ENCODE measurements around the gene ZBTB6.
A peak's percentile ranks its signal among the peaks of the same experiment; 100 is the strongest.

The ZBTB6 gene, protein sequence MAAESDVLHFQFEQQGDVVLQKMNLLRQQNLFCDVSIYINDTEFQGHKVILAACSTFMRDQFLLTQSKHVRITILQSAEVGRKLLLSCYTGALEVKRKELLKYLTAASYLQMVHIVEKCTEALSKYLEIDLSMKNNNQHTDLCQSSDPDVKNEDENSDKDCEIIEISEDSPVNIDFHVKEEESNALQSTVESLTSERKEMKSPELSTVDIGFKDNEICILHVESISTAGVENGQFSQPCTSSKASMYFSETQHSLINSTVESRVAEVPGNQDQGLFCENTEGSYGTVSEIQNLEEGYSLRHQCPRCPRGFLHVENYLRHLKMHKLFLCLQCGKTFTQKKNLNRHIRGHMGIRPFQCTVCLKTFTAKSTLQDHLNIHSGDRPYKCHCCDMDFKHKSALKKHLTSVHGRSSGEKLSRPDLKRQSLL
- 35.2 to 46.4 reads per million in 2 experiments for total RNA-seq

DNA sequence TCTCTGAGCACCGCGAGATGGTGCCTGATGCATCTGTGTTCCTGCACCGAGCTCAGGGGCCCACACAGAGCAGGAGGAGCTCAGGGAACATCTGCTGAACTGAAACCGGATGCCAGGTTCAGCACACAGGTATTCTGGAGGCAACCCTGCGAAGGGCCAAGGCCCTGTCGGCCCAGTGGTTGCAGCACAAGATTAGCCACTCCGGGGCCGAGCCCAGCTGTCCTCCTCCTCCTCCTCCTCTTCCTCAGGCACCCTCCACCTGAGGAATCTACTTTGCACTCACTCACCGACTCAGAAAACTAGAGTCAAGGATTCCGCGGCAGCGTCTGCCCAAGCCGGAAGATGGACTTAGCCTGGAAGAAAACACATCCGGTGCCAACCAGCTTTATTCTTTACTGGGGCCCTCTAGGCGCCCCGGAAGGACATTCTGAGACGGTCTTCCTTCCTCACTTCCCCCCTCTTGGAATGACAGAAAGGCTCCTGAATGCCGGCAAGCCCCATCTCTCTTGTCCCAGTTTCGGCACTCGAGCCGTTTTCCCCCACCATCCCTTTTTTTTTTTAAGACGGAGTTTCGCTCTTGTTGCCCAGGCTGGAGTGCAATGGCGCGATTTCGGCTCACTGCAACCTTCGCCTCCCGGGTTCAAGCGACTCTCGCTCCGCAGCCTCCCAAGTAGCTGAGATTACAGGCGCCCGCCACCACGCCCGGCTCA is at the start of gene ZBTB6:
TSS of gene ZBTB6 (minus strand) at position 360 of the 710 bp plus-strand sequence. CDS start 1,251 bp downstream, outside the sequence.
- peak; percentile 69 for DNase-seq (ENCODE audit: low read depth)

DNA sequence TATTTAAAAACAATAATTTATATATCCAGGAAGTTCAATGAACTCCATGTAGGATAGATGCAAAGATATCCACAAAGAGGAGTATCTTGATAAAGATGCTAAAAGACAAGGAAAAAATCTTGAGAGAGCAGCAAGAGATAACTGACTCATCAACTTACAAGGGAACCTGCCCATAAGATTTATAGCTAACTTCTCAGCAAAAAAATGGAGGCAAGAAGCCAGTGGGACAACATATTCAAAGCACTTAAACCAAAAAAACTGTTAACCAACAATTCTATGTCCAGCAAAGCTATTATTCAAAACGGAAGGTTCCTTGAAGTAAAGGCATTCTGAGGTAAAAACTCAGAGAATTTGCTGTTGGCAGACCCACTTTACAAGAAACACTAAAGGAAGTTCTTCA is 48.0 kb upstream of the ZBTB6 start:
- no peak for DNase-seq (ENCODE audit: low read depth)

DNA sequence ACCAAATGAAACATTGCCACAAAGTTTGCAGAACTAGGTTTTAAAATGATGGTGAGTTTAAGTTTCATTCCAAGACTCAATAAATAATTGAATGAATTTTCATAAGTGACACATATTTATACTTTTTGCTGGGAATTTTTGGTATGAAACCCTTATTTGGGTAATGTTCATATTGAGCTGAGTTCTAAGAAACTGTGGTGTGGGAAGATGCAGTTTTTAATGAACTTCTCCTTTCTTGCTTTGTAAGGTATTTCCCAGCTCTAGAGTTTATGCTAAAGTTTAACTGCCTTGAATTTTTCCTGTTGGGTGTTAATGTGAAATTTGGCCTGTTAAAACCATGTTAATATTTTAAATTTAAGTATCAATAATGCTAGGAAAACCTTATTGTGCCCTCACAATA is 42.8 kb upstream of the ZBTB6 start:
- no peak for DNase-seq (ENCODE audit: low read depth)

DNA sequence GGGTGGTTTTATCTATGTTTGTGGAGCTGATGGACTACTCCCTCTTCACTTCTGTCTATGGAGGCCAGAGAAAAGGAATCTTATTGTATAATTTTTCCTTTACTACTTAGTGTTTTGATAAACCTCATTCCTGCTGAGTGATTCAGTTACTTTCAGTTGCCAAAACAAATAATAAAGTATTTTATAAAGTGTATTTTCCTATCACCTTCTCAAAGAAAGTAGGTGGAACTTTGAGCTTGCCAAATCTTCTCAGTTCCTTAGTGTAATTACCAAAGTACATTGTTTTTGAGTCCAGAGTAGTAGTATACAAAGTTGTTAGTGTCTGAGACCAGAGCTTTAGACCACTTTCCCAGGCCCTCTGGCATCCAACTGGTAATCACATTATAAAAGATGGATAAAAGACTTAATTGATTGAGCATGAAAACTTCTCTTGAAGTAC is 41.1 kb upstream of the ZBTB6 start:
- DNase-seq (ENCODE audit: low read depth), result no peak

DNA sequence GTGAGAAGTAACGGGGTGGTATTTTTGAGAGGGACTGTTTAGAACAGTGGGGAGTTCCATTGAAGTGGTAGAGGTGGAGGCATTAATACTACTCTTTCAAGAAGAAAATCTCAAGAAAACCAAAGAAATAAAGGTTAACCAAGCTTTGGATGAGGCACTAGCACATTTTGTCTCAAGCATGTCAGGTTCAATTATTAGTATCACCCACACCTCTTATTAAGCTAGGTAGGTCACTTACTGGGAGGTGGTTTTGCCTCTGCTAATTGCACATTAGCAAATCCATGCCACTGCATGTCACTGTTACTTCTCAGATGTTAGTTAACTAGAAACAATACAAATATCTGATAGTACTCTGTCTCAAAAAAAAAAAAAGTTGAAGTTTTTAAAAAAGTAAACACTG is 37.9 kb upstream of the ZBTB6 start:
- no peak for DNase-seq (ENCODE audit: low read depth)

DNA sequence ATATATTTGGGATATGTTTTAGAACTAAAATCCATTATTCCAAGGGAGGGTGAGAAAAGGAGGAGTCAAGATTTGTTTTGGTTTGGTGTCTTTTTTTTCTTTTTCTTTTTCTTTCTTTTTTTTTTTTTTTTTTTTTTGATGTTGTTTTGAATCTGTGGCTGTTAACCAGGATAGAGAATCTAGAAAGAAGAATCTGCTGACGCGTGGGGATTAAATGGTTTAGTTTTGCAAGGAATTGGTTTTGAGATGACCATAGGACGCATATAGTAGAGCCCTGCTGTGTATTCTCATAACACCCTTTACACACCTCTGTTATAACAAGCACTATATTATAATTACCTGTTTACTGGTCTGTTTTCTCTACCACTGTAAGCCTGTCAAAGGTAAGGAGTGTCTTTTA is 37.1 kb upstream of the ZBTB6 start:
- no peak for DNase-seq (ENCODE audit: low read depth)

DNA sequence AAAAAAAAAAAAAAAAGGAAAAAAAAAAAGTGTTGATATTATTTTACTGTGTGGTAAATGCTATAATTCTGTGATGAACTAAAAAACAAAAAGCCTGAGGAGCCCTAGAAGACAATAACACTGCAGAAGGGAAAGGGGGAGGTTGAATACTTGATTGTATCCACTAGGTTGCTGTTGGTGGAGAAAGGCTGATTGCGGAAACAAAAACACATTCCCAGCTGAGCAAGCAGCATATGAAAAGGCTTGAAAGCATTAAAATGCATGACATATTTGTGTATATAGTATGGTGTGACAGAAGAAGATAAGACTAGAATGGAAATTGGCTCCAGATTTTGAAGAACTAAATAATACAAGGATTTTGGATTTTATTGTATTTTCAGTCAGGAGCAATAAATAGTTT is 36.6 kb upstream of the ZBTB6 start:
- DNase-seq (ENCODE audit: low read depth), result no peak

DNA sequence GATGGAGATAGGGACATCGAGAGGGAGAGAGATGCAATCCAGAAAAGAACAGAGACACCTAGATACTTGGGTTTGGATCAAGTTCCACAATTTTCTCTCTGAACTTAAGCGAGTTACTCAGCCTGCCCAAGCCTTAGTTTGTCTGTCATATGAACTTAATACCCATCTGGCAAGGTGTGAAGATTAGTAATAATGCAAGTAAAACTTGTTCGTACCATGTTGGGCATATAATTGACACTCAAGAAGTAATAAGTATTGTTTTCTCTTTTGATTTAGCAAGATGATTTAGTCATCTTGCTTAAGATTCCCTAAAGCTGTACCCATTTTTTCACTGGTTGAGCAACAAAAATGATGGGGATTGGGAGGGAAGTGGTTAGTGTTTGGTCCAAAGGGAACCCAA is 35.2 kb upstream of the ZBTB6 start:
- no peak for DNase-seq (ENCODE audit: low read depth)

DNA sequence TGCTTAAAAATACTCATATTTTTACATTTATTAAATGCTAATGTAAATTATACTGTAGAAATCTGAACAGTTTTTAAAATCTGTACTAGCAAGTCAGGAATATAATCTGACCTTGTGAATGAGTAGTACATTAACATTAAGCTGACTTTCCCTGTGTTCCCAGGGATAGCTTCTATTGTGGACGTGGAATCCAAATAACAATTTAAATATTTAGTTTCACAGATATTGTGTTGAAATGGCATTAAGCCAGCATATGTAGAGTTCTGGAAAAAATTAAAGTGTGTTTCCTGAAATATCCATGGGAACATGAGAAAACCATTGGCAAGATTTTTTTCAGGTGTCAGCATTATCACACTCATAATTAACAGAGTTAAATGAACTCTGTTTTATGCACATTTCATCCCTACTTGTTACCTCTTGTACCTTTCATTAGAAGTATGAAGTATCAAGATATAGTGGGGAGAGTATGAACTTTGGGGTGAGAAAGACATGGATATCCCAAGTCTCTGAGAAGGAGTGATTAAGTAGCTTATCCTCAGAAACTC is 33.4 kb upstream of the ZBTB6 start:
- no peak for DNase-seq (ENCODE audit: low read depth)

DNA sequence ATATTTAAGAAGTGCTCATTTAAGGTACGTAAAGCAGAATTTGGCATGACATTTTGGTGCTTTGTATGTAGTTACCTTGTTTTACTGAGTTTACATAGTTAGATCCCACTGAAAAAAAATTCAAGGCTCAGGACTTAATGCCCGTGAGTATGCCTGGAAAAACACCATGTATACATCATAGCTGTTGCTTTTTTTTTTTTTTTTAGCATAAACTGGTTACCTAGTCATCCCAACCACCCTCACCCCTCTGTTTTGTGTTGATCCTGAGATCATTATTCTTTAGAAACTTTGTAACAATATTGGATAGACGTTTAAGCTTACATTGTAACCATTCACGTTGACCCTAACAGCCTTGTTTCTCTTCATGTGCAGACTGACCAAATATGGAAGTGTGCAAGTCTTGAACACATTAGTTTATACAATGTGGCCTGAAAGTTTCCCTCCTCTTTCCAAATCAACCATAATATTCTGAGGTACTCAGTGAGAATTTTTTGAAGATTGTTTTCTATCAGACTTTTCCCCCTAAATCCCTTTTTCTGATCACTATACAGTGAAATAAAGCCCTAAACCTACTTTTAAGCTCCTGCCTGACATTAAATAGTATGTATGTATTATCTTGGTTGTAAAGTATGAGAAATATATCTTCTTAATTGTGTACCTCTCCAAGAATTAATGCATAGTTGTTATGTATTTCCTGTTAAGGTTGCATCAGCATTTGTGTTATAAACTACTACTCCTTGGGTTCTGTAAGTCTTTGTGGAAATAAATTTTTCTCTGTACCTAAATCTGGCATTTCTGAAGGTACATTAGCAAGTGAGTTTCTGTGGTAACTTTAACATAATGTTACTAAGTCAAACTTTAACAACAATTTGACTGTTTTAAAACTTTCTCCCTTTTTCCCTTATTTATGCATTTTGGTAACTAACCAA is 32.1 kb upstream of the ZBTB6 start:
- DNase-seq (ENCODE audit: low read depth), result no peak

DNA sequence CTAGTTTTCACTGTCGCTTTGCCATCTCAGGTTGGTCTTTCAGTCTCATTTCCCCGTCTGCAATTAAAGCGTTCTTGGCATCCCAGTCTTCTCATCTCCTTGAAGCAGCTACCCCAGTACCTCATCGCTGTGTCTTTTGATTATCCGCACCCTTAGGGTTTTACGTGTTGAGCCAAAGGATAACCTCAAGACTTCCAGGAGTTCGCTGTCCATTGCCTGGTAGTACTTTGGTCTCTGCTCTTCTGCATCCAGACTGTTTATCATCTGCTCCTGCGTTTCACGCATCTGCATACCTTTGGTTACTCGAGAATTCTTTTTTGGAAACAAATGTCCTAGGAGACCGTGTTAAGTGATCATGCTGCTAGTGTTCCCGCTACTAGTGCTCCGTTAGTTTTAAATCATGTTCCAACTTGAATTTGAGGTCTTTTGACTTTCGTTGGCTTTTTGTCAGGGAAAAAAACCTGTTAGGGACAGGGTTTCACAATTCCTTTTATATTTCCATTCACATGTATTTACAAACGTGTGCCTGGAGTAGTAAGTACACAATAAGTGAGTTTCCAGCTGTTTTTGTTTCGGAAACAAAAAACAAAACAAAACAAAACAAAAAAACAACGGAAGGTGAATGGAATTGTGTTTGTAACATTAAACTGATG is 28.6 kb upstream of the ZBTB6 start:
- no peak for DNase-seq (ENCODE audit: low read depth)

DNA sequence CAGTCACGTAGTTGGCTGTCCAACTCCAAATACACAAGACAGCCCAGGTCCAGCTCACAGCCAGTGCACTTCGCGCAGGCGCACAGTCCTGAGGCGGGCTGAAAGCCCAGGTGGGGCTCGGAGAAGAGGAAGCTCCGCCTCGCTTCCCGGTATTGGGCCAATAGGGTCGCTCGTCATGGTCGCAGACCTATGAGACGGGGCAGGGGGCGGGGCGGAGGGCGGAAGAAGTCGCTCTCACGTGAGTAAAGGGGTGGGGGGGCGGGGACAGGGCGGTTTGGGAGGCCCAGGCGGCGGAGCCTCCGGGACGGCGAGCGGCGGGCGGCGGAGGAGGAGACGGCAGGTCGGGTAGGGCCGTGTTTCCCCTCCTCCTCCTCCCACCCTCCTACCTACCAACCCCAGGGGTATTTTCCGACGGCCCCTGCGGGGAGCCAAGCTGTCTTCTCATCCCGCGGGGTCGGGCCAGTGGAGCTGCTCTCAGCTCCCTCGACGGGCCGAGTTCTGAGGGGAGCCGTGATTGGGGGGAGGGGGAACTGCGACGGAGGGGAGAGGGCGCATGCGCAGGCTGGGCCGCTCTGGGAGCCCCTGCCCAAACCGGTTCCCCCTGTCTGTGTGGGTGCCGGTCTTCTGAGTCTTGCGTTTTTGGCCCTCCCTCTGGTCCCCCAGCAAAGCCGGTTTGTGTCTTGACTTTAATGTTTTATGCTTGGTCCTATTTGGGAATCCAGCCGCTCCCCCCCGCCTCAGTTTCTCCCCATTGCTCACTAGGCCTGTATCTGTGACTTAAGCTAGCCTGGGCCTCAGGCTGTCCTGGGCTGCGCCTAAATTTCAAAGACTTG is 27.8 kb upstream of the ZBTB6 start, which contains the start of gene RABGAP1:
TSS of gene RABGAP1 (plus strand) at position 272 of the 833 bp plus-strand sequence. CDS start 16,040 bp downstream, outside the sequence.
- DNase-seq (ENCODE audit: low read depth), result peak; percentile 98

DNA sequence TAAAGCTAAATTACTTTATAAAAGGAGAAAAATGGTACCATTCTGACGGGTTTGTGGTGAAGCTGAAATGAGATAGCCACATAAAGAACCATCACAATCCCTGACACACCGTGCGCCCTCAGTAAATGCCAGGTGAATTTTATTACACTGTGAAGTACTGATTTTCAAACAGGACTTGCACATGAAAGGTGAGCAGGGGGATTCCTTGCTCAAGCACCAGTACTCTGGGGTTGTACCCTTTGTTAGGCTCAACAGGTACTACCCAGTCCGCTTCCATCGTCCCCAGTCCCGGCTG is 27.3 kb upstream of the ZBTB6 start:
- no peak for DNase-seq (ENCODE audit: low read depth)

DNA sequence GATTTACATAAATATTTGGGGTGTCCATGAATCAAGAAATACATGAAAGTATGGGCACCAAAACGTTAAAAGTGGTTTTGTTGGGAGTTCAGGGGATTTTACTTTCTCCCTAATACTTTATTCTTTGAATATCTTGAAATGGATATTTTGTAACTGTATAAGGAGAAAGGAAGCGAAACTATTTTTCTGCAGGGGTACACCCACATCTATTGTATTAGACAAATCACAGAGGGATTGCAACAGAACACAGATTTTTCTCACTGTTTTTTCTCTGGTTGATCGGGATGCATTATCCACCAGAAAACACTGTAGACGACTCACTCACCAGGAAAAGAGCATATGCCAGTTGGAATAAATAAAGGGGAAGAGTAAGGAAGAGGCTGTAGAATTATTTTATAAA is 26.5 kb upstream of the ZBTB6 start:
- no peak for DNase-seq (ENCODE audit: low read depth)

DNA sequence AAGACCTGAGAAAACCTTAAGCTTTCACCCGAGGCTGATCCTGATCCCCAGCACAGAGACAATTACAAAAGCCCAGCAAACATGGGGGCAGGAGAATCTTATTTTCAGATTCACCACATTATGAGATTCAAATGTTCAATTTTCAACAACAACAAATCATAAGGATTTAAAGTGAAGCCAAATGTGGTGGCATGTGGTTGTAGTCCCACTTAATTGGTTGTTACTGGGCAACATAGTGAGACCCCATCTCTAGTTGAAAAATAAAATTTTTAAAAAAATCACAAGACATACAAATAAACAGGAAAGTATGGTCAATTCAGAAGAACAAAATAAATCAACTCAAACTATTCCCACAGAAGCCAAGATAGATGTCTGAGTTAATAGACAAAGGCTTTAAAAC is 23.8 kb upstream of the ZBTB6 start:
- no peak for DNase-seq (ENCODE audit: low read depth)

DNA sequence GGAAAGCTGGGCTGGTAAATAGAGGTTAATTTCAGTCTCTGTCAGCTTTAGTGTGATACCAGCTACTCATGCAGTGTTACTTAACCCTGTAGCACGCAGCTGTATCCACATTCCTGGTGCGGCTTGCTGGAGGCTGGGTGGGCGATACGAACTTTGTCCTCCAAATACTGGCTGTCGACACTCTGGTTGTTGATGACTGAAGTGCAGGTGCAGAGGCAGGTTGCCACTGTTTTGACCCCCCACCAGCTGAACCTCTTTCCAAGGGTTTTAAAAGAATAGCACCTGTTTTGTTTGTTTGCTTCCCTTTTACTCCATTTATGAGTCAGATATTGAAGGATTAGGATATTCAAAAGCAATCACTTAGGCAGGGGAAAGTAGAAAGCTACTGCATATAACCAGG is 23.3 kb upstream of the ZBTB6 start:
- DNase-seq (ENCODE audit: low read depth), result no peak

DNA sequence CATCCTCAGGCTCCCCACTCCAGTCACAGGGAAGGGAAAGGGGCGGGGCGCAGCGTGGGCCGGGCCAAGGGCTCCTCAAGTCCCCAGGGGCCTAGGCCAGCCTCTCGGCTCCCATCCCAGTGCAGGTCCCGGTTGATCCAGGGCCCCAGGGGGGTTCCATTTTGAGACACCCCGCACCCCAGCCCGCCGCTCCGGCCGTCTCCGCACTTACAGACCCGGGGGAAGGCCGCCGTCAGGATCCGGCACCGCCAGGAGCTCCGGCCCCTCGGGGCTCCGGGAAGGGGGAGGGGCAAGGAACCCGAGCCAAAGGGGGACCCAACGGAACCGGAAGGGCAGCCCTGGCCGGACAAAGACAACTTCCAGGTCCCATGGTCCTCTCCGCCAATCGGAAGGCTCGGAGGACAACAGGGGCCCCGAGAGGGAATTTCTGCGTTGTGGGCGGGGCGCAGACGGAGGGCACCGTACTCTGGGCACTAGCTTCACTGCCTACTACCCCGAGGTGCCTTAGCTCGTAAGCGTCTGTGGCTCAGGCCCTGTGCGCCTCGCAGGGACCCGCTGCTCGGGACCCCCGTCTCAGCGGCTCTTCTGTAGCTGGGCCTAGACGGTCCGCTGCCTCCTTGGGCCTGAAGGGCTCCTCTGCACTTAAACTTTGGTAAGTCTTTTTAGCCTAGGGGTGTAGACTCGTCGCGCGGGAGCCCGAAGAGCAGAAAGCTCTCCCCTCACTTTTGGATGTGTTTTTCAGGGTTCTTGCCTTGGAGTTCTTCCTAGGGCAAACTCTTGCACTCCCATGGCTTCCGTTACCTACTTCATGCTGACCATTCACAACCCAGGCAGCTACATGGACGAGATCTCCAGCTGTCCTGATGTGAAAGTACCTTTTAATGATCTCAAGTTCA is 18.4 kb upstream of the ZBTB6 start, which contains the start of gene ZBTB26:
TSS of gene ZBTB26 (minus strand) at position 287 of the 896 bp plus-strand sequence. CDS start 11,578 bp downstream, outside the sequence.
- peak; percentile 84 for DNase-seq (ENCODE audit: low read depth)

DNA sequence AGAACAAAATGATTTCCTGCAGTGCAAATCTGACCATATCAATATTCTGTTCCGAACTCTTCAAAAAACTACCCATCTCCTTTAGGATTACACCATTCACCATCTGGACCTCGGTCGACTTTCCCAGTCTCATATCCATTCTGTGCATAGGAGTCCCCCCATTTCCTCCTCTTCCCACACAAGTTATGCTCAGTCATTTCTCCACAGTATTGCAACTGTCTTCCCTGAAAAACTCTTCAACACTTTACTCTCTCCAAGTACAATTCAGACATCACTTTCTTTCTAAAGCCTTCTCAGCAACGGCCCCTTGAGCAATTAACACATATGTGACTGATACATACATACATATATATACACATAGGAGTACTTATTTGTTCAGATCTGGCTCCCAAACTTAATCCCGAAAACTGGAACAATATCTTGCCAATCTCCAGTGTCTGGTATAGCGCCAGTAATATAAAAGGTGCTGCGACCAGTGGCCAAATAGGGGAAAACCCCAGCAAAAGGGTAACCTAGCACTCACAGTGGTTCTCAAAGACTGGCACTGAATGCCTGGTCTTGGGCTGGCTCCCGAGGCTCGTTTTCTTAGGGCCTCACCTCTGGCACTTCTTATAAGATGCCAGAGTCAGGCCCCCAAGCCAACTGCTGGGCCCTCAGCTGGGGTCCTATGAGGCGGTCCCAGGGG is 17.6 kb upstream of the ZBTB6 start:
- DNase-seq (ENCODE audit: low read depth), result no peak
